GM12878 (cell line): Measurements from ENCODE around the gene SKIDA1.

Experiments used
- CHD2 ChIP-seq: IDR thresholded peaks from 2 replicates; pipeline ENCODE4 v1.6.1; 2011; ENCODE audit warnings: low read depth, low read length, improper control_type of control experiment, borderline replicate concordance
- CTCF ChIP-seq, 3 experiments: IDR thresholded peaks in 2 of 3; conservative IDR thresholded peaks in 1 of 3; 2 replicates each; pipeline ENCODE4 v1.5.1; 2011; ENCODE audit warnings: low read depth in 3 of 3, low read length in 3 of 3, mild to moderate bottlenecking in 3 of 3, control low read depth in 2 of 3, moderate library complexity in 2 of 3, inconsistent platforms in 1 of 3, mixed read lengths in 1 of 3; ENCODE audit not compliant: control insufficient read depth in 2 of 3, insufficient read depth in 1 of 3; ENCODE audit errors: extremely low read depth in 1 of 3
- EP300 ChIP-seq, 2 experiments: fragments of 150-350 bp in 1 of 2; IDR thresholded peaks; 2 replicates each; pipeline ENCODE4 v1.6.1; 2011 to 2012; ENCODE audit warnings: low read depth in 2 of 2, low read length in 2 of 2, borderline replicate concordance in 1 of 2, improper control_type of control experiment in 1 of 2, inconsistent platforms in 1 of 2; ENCODE audit not compliant: control insufficient read depth in 1 of 2
- HDAC2 ChIP-seq: fragments of 200-600 bp; sonication (generic); IDR thresholded peaks from 2 replicates; pipeline ENCODE4 v1.6.1; 2017
- MAX ChIP-seq: IDR thresholded peaks from 2 replicates; pipeline ENCODE4 v1.6.1; 2012; ENCODE audit warnings: low read depth, low read length, improper control_type of control experiment
- POLR2A ChIP-seq: IDR thresholded peaks from 2 replicates; pipeline ENCODE4 v1.6.1; 2011; ENCODE audit warnings: low read depth, mild to moderate bottlenecking, low read length
- RB1 ChIP-seq: fragments of 450-650 bp; formaldehyde crosslinking; IDR thresholded peaks from 2 replicates; pipeline ENCODE4 v1.6.1; 2017; ENCODE audit warnings: mild to moderate bottlenecking, borderline replicate concordance
- RBBP5 ChIP-seq: fragments of 200-600 bp; sonication (generic); conservative IDR thresholded peaks from 2 replicates; pipeline ENCODE4 v1.6.1; 2016
- SKIL ChIP-seq: fragments of 450-650 bp; IDR thresholded peaks from 2 replicates; pipeline ENCODE4 v1.6.1; 2017; ENCODE audit warnings: mild to moderate bottlenecking, low read depth, inconsistent platforms; ENCODE audit not compliant: poor library complexity, severe bottlenecking

GRCh38 chr10:21501091-21501490 lies 24.4 kb downstream of the SKIDA1 start:
- no peak for TF ChIP-seq SKIL
- TF ChIP-seq MAX: no peak
- TF ChIP-seq RBBP5: no peak
- TF ChIP-seq CTCF (IDR thresholded peaks at IDR 0.05 in 2 of 3, conservative IDR thresholded peaks at IDR 0.05 in 1 of 3; ENCODE audit: control insufficient read depth in 2 of 3, extremely low read depth in 1 of 3, insufficient read depth in 1 of 3, low read depth in 3 of 3, low read length in 3 of 3): no peak
- no peak for TF ChIP-seq HDAC2
- TF ChIP-seq EP300 (IDR thresholded peaks at IDR 0.05; ENCODE audit: borderline replicate concordance in 1 of 2, control insufficient read depth in 1 of 2, low read depth in 2 of 2, low read length in 2 of 2): no peak
- no peak for TF ChIP-seq POLR2A
- no peak for TF ChIP-seq RB1
- no peak for TF ChIP-seq CHD2
